Fibroblast of villous mesenchyme (primary cell): Measurements from ENCODE around the gene IGFBP4. TPM values are rescaled to one million over a fixed set of nuclear protein-coding genes. Genes with fewer than 3 reads are reported as not detected.

Experiments used
- DNase-seq: peaks from one replicate; pipeline ENCODE4 v3.0.0-alpha.2; 2010; ENCODE audit warnings: low read depth
- H3K4me3 ChIP-seq: 2 replicates; pipeline ENCODE4 v1.5.1; 2011; ENCODE audit warnings: low read depth, mild to moderate bottlenecking, low read length
- total RNA-seq: library from RNA; depleted of rRNA; stranded (reverse); fragments of >200 nt; gene quantifications from 2 replicates; pipeline ENCODE4 v1.2.3, GENCODE V29; 2012
- TF ChIP-seq, protein P1 (sequence below): IDR thresholded peaks from 2 replicates; pipeline ENCODE4 v1.5.1; 2012; ENCODE audit warnings: low read depth, mild to moderate bottlenecking, low read length; ENCODE audit not compliant: insufficient read depth

IGFBP4 gene
- total RNA-seq, 1 donor, result 225 TPM

DNA sequence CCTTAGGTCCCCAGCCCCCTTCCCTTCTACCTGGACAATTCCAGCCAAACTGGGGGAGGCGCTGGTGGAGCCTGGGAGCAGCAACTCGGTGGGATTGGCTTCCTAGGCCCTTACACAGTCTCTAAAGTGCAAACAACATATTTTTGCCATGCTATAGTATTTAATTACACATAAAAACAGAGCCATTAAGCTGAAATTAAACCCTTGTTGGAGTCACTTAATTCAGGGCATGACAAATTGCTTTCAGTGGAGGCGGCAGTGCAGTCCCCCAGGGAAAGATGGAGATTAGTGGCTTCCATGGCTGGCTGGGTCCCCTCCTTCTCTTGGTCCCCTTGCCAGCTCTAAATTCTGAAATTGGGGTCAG is 17.3 kb downstream of the IGFBP4 start:
- DNase-seq, result no peak
- H3K4me3 ChIP-seq, result no peak overlapping the region
- TF ChIP-seq, protein P1, sequence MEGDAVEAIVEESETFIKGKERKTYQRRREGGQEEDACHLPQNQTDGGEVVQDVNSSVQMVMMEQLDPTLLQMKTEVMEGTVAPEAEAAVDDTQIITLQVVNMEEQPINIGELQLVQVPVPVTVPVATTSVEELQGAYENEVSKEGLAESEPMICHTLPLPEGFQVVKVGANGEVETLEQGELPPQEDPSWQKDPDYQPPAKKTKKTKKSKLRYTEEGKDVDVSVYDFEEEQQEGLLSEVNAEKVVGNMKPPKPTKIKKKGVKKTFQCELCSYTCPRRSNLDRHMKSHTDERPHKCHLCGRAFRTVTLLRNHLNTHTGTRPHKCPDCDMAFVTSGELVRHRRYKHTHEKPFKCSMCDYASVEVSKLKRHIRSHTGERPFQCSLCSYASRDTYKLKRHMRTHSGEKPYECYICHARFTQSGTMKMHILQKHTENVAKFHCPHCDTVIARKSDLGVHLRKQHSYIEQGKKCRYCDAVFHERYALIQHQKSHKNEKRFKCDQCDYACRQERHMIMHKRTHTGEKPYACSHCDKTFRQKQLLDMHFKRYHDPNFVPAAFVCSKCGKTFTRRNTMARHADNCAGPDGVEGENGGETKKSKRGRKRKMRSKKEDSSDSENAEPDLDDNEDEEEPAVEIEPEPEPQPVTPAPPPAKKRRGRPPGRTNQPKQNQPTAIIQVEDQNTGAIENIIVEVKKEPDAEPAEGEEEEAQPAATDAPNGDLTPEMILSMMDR, result no peak

DNA sequence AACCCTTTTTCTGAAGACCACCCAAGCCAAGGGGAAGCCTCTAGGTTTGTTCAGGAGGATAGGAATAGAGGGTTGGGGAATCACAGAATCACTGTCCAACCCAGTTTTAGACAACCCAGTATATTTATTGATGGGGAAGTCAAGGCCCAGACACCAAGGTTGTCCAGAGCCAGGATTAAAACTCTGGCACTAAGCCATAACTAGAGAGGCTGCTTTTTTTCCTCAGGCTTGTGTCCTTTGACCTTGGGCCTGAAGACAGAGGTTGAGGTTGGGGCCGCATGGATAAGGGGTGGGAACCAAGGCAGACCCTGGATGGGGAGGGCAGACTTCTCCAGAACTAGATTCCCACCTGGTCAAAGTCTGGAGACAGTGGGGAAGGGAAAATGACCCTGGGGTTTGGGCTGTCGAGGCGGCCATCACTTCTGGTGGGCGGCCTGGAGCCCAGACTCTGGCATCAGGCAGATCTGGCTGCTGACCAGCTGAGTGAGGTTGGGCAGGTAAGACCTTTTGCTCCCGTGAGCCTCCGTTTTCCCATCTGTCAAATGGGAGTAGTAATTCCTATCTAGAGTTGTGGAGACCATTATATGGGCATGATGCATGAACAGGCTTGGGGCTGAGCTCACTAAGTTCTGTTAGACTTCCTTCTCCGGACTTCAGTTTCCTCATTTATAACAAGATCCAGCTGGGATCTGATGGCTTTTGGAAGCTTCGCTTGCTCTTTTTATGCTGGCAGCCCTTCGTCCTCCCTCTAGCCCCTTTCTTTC is 17.9 kb downstream of the IGFBP4 start:
- no peak for DNase-seq
- TF ChIP-seq, protein P1, result no peak

DNA sequence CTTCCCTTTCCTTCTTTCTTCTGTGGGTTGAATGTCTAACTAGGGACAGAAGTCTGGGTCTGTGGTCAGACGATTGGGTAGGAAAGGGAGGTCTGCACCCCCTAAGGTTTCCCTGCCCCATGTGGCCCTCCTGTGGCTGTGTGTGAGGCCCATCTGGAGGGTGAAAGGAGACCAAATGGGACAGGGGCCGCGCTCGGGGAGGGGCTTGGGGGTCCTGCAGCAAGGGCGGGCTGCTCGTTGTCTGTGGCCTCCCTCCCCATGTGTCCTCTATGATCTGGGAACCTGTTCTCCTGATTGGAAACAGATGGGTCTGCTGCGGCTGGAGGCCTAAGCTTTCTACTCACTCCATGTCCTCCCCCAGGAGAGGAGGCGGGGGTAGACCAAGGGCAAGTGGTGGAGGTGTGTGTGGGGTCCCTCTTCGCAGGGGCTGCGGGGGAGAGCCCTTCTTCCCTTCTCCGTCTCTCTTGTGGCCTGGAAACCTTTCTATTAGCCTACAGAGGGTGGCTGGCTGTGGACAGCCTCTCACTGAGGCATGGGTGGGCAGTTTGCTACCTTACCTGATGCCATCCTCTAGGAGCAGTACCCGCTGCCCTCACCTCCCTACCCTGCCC is 18.6 kb downstream of the IGFBP4 start:
- TF ChIP-seq, protein P1, result no peak
- no peak overlapping the region for H3K4me3 ChIP-seq
- peak; percentile 47 for DNase-seq

More for the DNA sequence above, 17.9 kb downstream of the IGFBP4 start:
- H3K4me3 ChIP-seq, result no peak overlapping the region

DNA sequence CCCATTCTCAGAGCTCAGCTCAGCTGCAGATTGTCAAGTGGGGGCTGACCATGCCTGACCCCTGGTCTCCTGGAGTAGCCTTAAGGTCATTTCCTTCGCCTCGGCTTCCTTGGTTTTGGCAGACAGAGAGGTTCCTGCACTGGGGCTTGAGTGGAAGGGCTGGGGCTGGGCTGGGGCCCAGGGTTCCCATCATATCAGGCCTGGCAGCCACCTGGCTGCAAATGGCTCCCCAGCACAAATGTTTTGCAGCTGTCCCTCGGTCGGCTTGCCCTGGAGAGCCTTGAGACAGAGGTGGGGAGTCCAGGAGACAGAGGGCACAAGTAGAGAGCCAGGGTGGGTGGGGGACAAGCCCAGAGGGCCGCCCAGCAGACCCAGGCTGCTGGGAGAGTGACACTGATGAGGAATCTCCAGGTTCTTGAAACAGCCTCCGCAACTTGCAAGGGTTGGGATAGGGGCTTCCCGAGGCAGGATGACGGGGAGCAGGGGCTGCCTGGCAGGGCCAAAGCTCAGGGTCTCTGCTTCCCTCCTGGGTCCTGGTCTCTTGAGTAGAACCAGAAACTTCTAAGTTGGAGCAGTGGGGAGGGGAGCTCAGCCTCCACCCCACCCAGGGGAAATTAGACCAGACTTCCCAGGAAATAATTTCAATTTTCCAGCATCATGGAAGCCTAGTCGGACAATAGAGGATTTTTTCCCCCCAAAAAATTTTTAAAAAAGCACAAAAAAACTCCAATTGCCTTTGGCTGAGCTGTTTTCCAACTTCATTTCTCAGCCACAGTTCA is 19.3 kb downstream of the IGFBP4 start:
- no peak overlapping the region for H3K4me3 ChIP-seq
- TF ChIP-seq, protein P1, result no peak
- DNase-seq, result no peak

DNA sequence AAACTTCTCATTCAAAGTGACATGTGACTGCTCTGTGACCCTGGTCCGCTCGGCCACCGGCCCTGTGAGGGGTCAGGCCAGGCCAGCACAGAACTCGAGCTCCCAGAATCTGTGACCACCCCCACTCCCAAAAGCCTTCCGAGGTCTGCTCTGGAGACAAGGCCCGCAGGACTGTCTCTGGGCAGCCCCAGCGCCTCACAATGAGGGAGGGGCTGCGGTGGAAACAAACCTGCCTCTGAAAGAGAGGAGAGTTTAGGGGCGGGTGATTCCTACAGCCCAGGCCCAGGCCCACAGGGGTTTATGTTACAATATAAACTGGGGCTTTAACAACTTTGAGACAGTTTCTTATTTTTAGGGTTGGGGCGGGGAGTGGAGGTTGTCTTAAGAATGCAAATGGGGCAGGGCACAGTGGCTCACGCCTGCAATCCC is 19.9 kb downstream of the IGFBP4 start:
- no peak for DNase-seq
- no peak overlapping the region for H3K4me3 ChIP-seq
- TF ChIP-seq, protein P1, result no peak

DNA sequence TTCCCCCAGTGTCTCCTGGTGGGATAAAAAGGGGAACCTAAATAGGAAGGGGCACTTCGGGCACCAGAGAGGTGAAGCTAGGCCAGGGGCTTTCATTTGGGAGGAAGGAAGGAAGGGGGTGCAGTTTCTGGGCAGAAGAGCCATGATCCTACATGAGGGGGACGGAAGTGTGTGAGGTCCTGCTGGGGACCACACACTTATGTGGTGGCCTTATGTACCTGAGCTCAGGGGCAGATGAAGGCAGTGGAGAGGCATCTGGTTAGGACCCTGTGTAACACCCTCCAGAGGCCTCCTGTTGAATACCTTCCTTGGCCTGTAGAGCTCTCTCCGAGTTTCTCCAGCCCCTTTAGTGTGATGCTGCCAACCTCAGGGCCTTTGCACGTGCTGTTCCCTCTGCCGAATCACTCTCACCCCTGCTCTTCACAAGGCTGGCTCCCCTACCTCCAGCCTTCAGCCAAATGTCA is 21.2 kb downstream of the IGFBP4 start:
- DNase-seq, result no peak
- no peak overlapping the region for H3K4me3 ChIP-seq
- TF ChIP-seq, protein P1, result no peak
